ENCODE data around the gene BCAP29. TPM values are rescaled to one million over a fixed set of nuclear protein-coding genes. Genes with fewer than 3 reads are reported as not detected.
A peak's percentile ranks its signal among the peaks of the same experiment; 100 is the strongest.

The BCAP29 gene
- total RNA-seq, 1 donor from 2014 or later, result 24.9 TPM

DNA sequence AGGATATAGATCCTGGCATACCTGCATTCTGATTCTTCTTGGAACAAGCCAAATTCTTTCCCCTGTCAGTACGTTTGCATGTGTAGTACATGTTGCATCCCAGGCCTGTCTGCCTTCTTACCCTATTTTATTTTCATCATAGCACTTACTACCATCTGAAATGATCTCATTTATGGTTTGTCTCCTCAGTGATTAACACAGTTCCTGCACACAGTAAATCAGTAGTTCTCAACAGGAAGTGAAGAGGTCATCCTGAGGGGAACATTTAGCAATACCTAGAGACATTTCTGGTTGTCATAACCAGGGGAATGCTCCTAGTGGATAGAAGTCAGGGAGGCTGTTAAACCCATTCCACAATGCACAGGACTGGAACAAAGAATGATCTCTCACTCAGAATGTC lies 42.4 kb downstream of the BCAP29 start:
- no peak for TF ChIP-seq CTCF (IDR thresholded peaks at IDR 0.05)
- ChIA-PET CTCF (no interaction called here), POLR2A (no interaction called here)
- no peak for ATAC-seq (ENCODE audit: low read depth)
- no peaks in the 10 kb centered on the region for H3K27me3 Mint-ChIP-seq
- intact Hi-C loops (cut with micrococcal nuclease), result no loop called here
- no peak overlapping the region for H3K27ac Mint-ChIP-seq
- H3K36me3 Mint-ChIP-seq (ENCODE audit: low read depth), result peaks cover 5% of the 10 kb centered on the region
- peaks cover 3% of the 10 kb centered on the region for H3K9me3 Mint-ChIP-seq
- H3K4me1 Mint-ChIP-seq, result no peaks in the 10 kb centered on the region
- H3K4me3 Mint-ChIP-seq, result no peak overlapping the region
- no peak for DNase-seq

DNA sequence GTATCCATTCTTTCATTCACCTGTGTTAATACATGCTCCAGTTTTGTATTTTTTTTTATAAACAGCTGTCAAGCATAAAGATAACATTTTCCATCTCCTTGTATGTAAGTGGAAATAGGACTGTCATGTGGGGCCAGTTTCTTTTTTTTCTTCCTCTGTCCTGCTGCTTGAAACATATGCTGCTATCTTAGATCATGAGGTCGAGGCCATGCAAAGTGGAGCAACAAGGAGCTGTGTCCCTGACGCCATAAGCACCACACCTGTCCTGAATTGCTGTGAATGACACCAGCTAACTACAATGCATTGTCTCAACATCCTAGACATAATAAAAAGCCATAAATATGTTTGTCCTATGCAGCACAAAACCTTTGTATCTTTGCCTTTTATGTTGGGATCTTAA lies 42.8 kb downstream of the BCAP29 start:
- H3K9me3 Mint-ChIP-seq, result peaks cover 3% of the 10 kb centered on the region
- H3K4me1 Mint-ChIP-seq, result peaks cover 3% of the 10 kb centered on the region
- TF ChIP-seq CTCF (IDR thresholded peaks at IDR 0.05), result no peak
- no peak overlapping the region for H3K27ac Mint-ChIP-seq
- H3K4me3 Mint-ChIP-seq, result no peak overlapping the region
- peaks cover 5% of the 10 kb centered on the region for H3K36me3 Mint-ChIP-seq (ENCODE audit: low read depth)
- DNase-seq, result no peak
- no peaks in the 10 kb centered on the region for H3K27me3 Mint-ChIP-seq
- ATAC-seq (ENCODE audit: low read depth), result no peak
- CTCF ChIA-PET, result no interaction called here
- intact Hi-C loops (cut with micrococcal nuclease), result no loop called here
- POLR2A ChIA-PET, result no interaction called here

DNA sequence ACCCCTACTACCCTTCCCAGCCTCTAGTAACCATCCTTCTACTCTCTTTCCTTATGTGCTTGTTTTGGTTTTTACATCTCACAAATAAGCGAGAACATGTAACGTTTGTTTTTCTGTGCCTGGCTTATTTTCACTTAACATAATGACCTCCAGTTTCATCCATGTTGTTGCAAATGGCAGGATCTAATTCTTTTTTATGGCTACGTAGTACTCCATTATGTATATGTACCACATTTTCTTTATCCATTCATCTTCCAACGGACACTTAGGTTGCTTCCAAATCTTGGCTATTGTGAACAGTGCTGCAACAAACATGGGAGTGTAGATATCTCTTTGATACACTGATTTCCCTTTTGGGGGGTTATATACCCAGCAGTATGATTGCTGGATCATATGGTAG lies 47.0 kb downstream of the BCAP29 start:
- Mint-ChIP-seq H3K4me1 (peaks cover 23% of the 10 kb centered on the region), H3K9me3 (peaks cover 3% of the 10 kb centered on the region), H3K27ac (no peak overlapping the region), H3K27me3 (no peaks in the 10 kb centered on the region), H3K4me3 (no peak overlapping the region), H3K36me3 (ENCODE audit: low read depth) (no peaks in the 10 kb centered on the region)
- DNase-seq (no peak), ATAC-seq (ENCODE audit: low read depth) (no peak)
- TF ChIP-seq CTCF (IDR thresholded peaks at IDR 0.05), result no peak
- POLR2A ChIA-PET, result no interaction called here
- CTCF ChIA-PET, result no interaction called here
- intact Hi-C loops (cut with micrococcal nuclease), result loop anchor here (5.0 kb wide), 1 partner anchor 35 kb away; the partner anchor contains the start of gene SLC26A4

DNA sequence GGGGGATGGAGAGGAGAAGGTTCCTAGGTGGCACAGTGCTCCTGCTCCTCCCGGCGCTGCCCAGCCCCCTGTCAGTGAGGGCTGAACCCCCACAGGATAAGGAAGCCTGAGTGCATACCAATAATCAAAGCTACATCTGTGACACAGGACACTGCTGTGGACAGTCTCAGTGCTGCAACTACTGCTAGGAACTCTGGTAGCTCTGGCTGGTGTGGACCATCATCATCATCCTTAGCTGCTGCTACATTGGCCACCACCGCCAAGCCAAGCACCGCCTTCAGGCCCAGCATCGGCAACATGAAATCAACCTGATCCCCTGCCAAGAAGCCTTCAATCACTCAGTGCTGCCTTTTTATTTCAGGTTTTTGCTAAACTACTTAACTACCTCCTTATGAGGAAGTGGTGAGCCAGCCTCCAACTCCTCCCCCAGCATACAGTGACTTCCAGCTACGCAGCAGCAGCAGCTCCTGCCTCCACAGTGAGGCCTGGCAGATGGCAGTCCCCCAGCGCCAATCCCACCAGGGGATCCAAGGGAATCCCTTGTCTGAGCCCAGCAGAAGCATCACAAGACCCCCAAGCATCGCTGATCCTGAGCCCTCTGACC lies 48.5 kb downstream of the BCAP29 start:
- peaks cover 3% of the 10 kb centered on the region for H3K9me3 Mint-ChIP-seq
- ChIA-PET POLR2A (interaction anchor here (1.0 kb wide), 1 partner anchor 10 kb away, joined by 3 read pairs; no protein-coding TSS in a partner anchor), CTCF (no interaction called here)
- DNase-seq (no peak), ATAC-seq (ENCODE audit: low read depth) (peak; percentile 90)
- no peaks in the 10 kb centered on the region for H3K27me3 Mint-ChIP-seq
- peak overlapping the region; percentile 24 for H3K4me3 Mint-ChIP-seq
- TF ChIP-seq CTCF (IDR thresholded peaks at IDR 0.05), result no peak
- no peaks in the 10 kb centered on the region for H3K36me3 Mint-ChIP-seq (ENCODE audit: low read depth)
- peak overlapping the region; percentile 50 for H3K27ac Mint-ChIP-seq
- peaks cover 35% of the 10 kb centered on the region for H3K4me1 Mint-ChIP-seq
- intact Hi-C loops (cut with micrococcal nuclease), result loop anchor here (1.0 to 5.0 kb wide), 2 partner anchors 10 to 34 kb away; partner anchors contain the start of gene SLC26A4

GRCh38 chr7:107630342-107630741 lies 50.3 kb downstream of the BCAP29 start:
- CTCF ChIA-PET, result no interaction called here
- no peak for DNase-seq
- no peak for TF ChIP-seq CTCF (IDR thresholded peaks at IDR 0.05)
- no peak overlapping the region for H3K27ac Mint-ChIP-seq
- no peak overlapping the region for H3K4me3 Mint-ChIP-seq
- H3K27me3 Mint-ChIP-seq, result no peaks in the 10 kb centered on the region
- intact Hi-C loops (cut with micrococcal nuclease), result loop anchor here (10.0 kb wide), 1 partner anchor 1556 kb away; no protein-coding TSS in a partner anchor
- H3K9me3 Mint-ChIP-seq, result peaks cover 5% of the 10 kb centered on the region
- H3K4me1 Mint-ChIP-seq, result peaks cover 53% of the 10 kb centered on the region
- H3K36me3 Mint-ChIP-seq (ENCODE audit: low read depth), result no peaks in the 10 kb centered on the region
- ATAC-seq (ENCODE audit: low read depth), result no peak
- POLR2A ChIA-PET, result no interaction called here

Measured in activated B cell treated with CpG ODN at 0.5 μM for 24 hours (primary cell).